ENCODE results near the gene PRKCA. TPM values are rescaled to one million over a fixed set of nuclear protein-coding genes. Genes with fewer than 3 reads are reported as not detected.

The PRKCA gene
- total and polyA plus RNA-seq, 2 donors = 15.6 to 24.4 TPM

- Histone ChIP-seq H3K4me1 (ENCODE audit: insufficient read depth) (no peaks in the 10 kb centered on the region), H3K27ac (ENCODE audit: low read depth) (no peak overlapping the region), H3K4me3 (ENCODE audit: low read depth, low read length) (no peak overlapping the region), H3K36me3 (ENCODE audit: insufficient read depth) (no peaks in the 10 kb centered on the region)
- WGBS = 87% methylated on average over 4 of the region's 4 CpGs
- DNase-seq (ENCODE audit: extremely low spot score) = no peak
These were observed 271.7 kb downstream of the PRKCA start for GRCh38 chr17:66574123-66574522.

- H3K4me1 ChIP-seq (ENCODE audit: insufficient read depth) = no peaks in the 10 kb centered on the region
- WGBS = 69% methylated on average over 6 of the region's 6 CpGs
- no peak for DNase-seq (ENCODE audit: extremely low spot score)
- H3K36me3 ChIP-seq (ENCODE audit: insufficient read depth) = no peaks in the 10 kb centered on the region
- no peak overlapping the region for H3K4me3 ChIP-seq (ENCODE audit: low read depth, low read length)
- H3K27ac ChIP-seq (ENCODE audit: low read depth) = no peak overlapping the region
These were observed 274.1 kb downstream of the PRKCA start for GRCh38 chr17:66576473-66576872.

- no peak for DNase-seq (ENCODE audit: extremely low spot score)
- no peaks in the 10 kb centered on the region for H3K4me1 ChIP-seq (ENCODE audit: insufficient read depth)
- no peak overlapping the region for H3K27ac ChIP-seq (ENCODE audit: low read depth)
- 97% methylated on average over 8 of the region's 8 CpGs for WGBS
- no peaks in the 10 kb centered on the region for H3K36me3 ChIP-seq (ENCODE audit: insufficient read depth)
- H3K4me3 ChIP-seq (ENCODE audit: low read depth, low read length) = no peak overlapping the region
These were observed 274.6 kb downstream of the PRKCA start for GRCh38 chr17:66577041-66577440.

- H3K4me3 ChIP-seq (ENCODE audit: low read depth, low read length) = no peak overlapping the region
- 89% methylated on average over 22 of the region's 22 CpGs for WGBS
- H3K4me1 ChIP-seq (ENCODE audit: insufficient read depth) = no peaks in the 10 kb centered on the region
- no peak overlapping the region for H3K27ac ChIP-seq (ENCODE audit: low read depth)
- no peak for DNase-seq (ENCODE audit: extremely low spot score)
- H3K36me3 ChIP-seq (ENCODE audit: insufficient read depth) = no peaks in the 10 kb centered on the region
These were observed 276.5 kb downstream of the PRKCA start for GRCh38 chr17:66578781-66579489.

GRCh38 chr17:66579556-66579955 lies 277.1 kb downstream of the PRKCA start:
- Histone ChIP-seq H3K4me1 (ENCODE audit: insufficient read depth) (no peaks in the 10 kb centered on the region), H3K27ac (ENCODE audit: low read depth) (no peak overlapping the region), H3K4me3 (ENCODE audit: low read depth, low read length) (no peak overlapping the region), H3K36me3 (ENCODE audit: insufficient read depth) (no peaks in the 10 kb centered on the region)
- WGBS = 80% methylated on average over 4 of the region's 4 CpGs
- no peak for DNase-seq (ENCODE audit: extremely low spot score)

DNA sequence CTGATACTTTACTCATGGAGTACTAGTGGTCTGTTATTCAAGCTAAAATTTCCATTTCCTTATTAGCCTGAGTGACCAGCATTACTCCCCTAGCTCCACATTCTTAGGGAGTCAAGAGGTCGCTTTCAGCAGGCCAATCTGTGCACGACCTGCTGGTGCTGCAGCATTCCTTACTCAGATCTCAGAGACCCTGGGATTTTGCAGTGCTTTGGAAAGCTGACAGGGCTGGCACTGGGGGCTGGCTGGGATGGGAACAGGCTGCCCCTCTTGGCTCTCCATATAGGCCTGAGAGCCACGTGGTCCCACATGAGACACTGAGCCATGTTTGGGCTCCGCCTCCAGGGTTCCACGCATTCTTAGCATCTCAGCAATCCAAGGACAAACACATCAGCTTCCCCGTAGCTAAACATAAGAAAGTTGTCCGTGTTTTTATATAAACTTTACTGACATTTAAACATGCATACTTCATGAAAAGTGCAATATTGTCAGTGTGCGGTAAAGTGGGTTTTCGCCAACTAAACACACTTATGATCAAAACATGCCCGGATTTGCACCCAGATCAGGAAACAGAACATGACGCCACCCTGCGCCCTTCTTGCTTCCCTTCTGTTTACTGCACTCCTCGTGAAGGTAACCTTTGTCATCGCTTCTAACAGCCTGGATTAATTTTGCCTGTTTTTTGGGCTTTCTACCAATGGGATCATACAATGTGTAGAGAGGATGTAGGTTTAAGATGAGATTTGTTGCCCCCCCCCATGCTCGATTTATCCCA lies 278.0 kb downstream of the PRKCA start:
- no peak overlapping the region for H3K27ac ChIP-seq (ENCODE audit: low read depth)
- H3K36me3 ChIP-seq (ENCODE audit: insufficient read depth) = no peaks in the 10 kb centered on the region
- DNase-seq (ENCODE audit: extremely low spot score) = peak; percentile 39
- no peaks in the 10 kb centered on the region for H3K4me1 ChIP-seq (ENCODE audit: insufficient read depth)
- no peak overlapping the region for H3K4me3 ChIP-seq (ENCODE audit: low read depth, low read length)
- 30% methylated on average over 15 of the region's 15 CpGs for WGBS

DNA sequence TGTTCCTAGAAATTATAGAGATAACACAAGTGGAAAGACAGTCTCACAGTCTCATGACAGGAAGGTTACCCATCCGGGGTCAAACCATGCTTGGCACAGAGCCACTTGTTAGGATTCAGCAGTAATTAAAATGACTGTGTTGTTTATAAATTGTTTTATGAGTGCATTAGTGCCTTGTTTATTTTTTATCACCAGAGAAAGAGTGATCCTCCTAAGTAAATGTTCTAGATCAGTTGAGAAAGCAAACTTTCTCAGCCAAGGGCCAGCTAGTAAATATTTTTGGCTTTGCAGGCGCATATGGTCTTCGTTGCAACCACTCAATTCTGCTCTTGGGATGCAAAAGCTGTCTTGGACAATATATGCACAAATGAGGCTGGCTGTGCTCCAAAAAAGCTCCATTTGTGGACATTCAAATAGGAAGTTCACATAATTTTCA lies 278.6 kb downstream of the PRKCA start:
- Histone ChIP-seq H3K4me3 (ENCODE audit: low read depth, low read length) (no peak overlapping the region), H3K36me3 (ENCODE audit: insufficient read depth) (no peaks in the 10 kb centered on the region), H3K27ac (ENCODE audit: low read depth) (no peak overlapping the region), H3K4me1 (ENCODE audit: insufficient read depth) (no peaks in the 10 kb centered on the region)
- peak; percentile 84 for DNase-seq (ENCODE audit: extremely low spot score)
- WGBS = 20% methylated on average over 3 of the region's 3 CpGs

- Histone ChIP-seq H3K27ac (ENCODE audit: low read depth) (no peak overlapping the region), H3K36me3 (ENCODE audit: insufficient read depth) (no peaks in the 10 kb centered on the region), H3K4me3 (ENCODE audit: low read depth, low read length) (no peak overlapping the region), H3K4me1 (ENCODE audit: insufficient read depth) (no peaks in the 10 kb centered on the region)
- 96% methylated on average over 5 of the region's 5 CpGs for WGBS
- DNase-seq (ENCODE audit: extremely low spot score) = no peak
These were observed 280.1 kb downstream of the PRKCA start for GRCh38 chr17:66582373-66583111.

DNA sequence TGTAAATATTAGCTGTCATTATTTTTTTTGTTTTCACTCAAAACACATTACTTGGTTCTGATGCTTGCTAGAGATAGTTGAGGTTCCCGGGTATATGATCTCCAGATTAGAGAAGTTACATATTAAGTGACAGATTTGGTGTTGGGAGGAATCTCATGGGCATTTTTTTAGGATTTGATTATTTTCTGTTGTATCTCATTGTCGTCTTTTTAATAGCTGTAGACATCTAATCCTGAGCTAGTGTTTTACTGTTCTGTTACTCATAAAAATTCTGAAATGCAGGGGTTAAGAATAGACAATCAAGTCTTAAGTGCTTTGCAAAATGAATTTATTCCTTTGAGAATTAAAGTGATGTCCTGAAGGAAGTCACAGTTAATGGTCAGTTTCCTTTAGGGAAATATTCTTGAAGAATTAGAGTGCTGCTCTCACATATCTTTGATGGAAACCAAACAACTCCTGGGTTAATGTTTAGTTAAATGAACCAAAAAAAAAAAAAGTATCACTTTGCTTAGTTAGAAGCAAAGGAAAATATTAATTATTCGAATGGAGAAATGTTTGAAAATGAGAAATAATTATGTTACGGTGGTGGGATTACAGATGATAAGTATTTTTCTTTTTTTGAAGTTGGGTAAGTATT lies 280.8 kb downstream of the PRKCA start:
- Histone ChIP-seq H3K36me3 (ENCODE audit: insufficient read depth) (no peaks in the 10 kb centered on the region), H3K4me1 (ENCODE audit: insufficient read depth) (no peaks in the 10 kb centered on the region), H3K27ac (ENCODE audit: low read depth) (no peak overlapping the region), H3K4me3 (ENCODE audit: low read depth, low read length) (no peak overlapping the region)
- DNase-seq (ENCODE audit: extremely low spot score) = no peak
- 89% methylated on average over 4 of the region's 4 CpGs for WGBS

GRCh38 chr17:66584927-66585326 lies 282.5 kb downstream of the PRKCA start:
- 98% methylated on average over 4 of the region's 4 CpGs for WGBS
- Histone ChIP-seq H3K4me1 (ENCODE audit: insufficient read depth) (no peaks in the 10 kb centered on the region), H3K27ac (ENCODE audit: low read depth) (no peak overlapping the region), H3K36me3 (ENCODE audit: insufficient read depth) (no peaks in the 10 kb centered on the region), H3K4me3 (ENCODE audit: low read depth, low read length) (no peak overlapping the region)
- DNase-seq (ENCODE audit: extremely low spot score) = no peak

GRCh38 chr17:66585472-66585871 lies 283.1 kb downstream of the PRKCA start:
- no peaks in the 10 kb centered on the region for H3K36me3 ChIP-seq (ENCODE audit: insufficient read depth)
- no peaks in the 10 kb centered on the region for H3K4me1 ChIP-seq (ENCODE audit: insufficient read depth)
- H3K27ac ChIP-seq (ENCODE audit: low read depth) = no peak overlapping the region
- WGBS = 94% methylated on average over 5 of the region's 5 CpGs
- DNase-seq (ENCODE audit: extremely low spot score) = no peak
- no peak overlapping the region for H3K4me3 ChIP-seq (ENCODE audit: low read depth, low read length)

DNA sequence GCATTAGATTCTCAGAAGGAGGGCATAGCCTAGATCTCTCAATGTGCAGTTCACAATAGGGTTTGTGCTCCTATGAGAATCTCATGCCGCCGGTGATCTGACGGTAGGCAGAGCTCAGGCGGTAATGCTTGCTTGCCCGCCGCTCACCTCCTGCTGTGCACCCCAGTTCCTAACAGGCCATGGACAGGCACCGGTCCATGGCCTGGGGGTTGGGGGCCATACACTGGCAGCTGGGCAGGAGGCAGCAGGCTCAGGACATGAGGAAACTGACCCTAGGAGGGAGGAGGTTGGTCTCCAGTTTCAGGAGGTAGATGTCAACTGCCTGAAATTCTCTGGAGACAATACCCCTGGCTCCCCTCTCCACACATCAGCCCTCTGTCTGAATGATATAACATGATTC lies 287.5 kb downstream of the PRKCA start:
- Histone ChIP-seq H3K4me1 (ENCODE audit: insufficient read depth) (no peaks in the 10 kb centered on the region), H3K27ac (ENCODE audit: low read depth) (no peak overlapping the region), H3K36me3 (ENCODE audit: insufficient read depth) (no peaks in the 10 kb centered on the region), H3K4me3 (ENCODE audit: low read depth, low read length) (no peak overlapping the region)
- 98% methylated on average over 7 of the region's 7 CpGs for WGBS
- DNase-seq (ENCODE audit: extremely low spot score) = no peak

- H3K36me3 ChIP-seq (ENCODE audit: insufficient read depth) = no peaks in the 10 kb centered on the region
- 98% methylated on average over 2 of the region's 2 CpGs for WGBS
These were observed 290.7 kb downstream of the PRKCA start for GRCh38 chr17:66593116-66593515.

More at GRCh38 chr17:66593116-66593515, 290.7 kb downstream of the PRKCA start:
- DNase-seq (ENCODE audit: extremely low spot score) = no peak
- Histone ChIP-seq H3K4me3 (ENCODE audit: low read depth, low read length) (no peak overlapping the region), H3K27ac (ENCODE audit: low read depth) (no peak overlapping the region), H3K4me1 (ENCODE audit: insufficient read depth) (no peaks in the 10 kb centered on the region)
